DMS153 (cell line): ENCODE results near the gene ABCG8.

ENCODE experiments used
- DNase-seq: peaks from one replicate; lab custom pipeline; 2025; lab: John Stamatoyannopoulos, UW

The ABCG8 gene

GRCh38 chr2:43924463-43924862 lies 85.7 kb downstream of the ABCG8 start:
- no peak for DNase-seq

GRCh38 chr2:43925431-43925830 lies 86.7 kb downstream of the ABCG8 start:
- no peak for DNase-seq

GRCh38 chr2:43927442-43927841 lies 88.7 kb downstream of the ABCG8 start:
- no peak for DNase-seq

- DNase-seq = no peak
Measured at GRCh38 chr2:43931293-43931692, 92.5 kb downstream of the ABCG8 start.
